ENCODE data around the gene ABHD12.

ABHD12 gene

DNA sequence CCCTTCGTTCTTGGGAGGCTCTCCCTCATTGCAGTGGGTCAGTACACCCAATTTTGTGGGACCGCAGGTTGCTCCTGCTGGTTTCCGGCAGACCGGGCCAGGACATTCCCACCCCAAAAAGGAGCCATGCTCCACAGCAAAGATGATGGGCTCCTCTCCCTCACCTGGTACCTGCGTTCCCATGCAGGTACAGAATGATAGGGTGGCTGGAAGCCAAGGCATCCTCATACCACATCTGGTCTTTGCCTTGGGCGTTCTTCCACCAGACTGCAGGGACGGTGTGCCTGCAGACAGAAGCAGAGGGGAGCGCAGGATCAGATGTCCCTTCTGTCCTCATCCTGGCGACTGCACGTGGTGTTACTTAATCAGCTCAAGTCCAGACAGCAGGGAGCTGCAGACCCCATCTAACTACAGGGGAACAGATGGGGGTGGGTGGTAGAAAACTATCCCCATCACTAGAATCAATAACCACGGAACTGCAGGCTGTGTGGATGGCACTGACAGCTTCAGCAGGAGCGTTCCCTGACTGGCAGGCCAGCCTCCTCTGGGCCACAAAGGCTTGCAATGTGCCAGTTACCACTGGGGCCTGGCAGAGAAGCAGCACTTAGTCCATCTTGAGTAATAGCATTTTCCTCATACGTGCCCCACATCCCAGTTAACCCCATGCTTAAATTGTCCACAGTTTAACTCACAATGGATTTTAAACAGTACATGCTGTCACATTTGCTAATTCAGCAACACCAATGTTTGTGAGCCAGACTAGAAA, 70.4 kb downstream of the ABHD12 start:
- no peak for TF ChIP-seq GABPA (IDR thresholded peaks at IDR 0.05; ENCODE audit: low read depth)
- TF ChIP-seq, protein P1, sequence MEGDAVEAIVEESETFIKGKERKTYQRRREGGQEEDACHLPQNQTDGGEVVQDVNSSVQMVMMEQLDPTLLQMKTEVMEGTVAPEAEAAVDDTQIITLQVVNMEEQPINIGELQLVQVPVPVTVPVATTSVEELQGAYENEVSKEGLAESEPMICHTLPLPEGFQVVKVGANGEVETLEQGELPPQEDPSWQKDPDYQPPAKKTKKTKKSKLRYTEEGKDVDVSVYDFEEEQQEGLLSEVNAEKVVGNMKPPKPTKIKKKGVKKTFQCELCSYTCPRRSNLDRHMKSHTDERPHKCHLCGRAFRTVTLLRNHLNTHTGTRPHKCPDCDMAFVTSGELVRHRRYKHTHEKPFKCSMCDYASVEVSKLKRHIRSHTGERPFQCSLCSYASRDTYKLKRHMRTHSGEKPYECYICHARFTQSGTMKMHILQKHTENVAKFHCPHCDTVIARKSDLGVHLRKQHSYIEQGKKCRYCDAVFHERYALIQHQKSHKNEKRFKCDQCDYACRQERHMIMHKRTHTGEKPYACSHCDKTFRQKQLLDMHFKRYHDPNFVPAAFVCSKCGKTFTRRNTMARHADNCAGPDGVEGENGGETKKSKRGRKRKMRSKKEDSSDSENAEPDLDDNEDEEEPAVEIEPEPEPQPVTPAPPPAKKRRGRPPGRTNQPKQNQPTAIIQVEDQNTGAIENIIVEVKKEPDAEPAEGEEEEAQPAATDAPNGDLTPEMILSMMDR (IDR thresholded peaks at IDR 0.05; ENCODE audit: insufficient read depth, low read length), result no peak
- no peak for TF ChIP-seq POLR2AphosphoS5 (IDR thresholded peaks at IDR 0.05; ENCODE audit: low read depth)
- TF ChIP-seq, protein P2, sequence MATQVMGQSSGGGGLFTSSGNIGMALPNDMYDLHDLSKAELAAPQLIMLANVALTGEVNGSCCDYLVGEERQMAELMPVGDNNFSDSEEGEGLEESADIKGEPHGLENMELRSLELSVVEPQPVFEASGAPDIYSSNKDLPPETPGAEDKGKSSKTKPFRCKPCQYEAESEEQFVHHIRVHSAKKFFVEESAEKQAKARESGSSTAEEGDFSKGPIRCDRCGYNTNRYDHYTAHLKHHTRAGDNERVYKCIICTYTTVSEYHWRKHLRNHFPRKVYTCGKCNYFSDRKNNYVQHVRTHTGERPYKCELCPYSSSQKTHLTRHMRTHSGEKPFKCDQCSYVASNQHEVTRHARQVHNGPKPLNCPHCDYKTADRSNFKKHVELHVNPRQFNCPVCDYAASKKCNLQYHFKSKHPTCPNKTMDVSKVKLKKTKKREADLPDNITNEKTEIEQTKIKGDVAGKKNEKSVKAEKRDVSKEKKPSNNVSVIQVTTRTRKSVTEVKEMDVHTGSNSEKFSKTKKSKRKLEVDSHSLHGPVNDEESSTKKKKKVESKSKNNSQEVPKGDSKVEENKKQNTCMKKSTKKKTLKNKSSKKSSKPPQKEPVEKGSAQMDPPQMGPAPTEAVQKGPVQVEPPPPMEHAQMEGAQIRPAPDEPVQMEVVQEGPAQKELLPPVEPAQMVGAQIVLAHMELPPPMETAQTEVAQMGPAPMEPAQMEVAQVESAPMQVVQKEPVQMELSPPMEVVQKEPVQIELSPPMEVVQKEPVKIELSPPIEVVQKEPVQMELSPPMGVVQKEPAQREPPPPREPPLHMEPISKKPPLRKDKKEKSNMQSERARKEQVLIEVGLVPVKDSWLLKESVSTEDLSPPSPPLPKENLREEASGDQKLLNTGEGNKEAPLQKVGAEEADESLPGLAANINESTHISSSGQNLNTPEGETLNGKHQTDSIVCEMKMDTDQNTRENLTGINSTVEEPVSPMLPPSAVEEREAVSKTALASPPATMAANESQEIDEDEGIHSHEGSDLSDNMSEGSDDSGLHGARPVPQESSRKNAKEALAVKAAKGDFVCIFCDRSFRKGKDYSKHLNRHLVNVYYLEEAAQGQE (IDR thresholded peaks at IDR 0.05; ENCODE audit: insufficient replicate concordance, low read depth), result no peak
- TF ChIP-seq SPI1 (IDR thresholded peaks at IDR 0.05; ENCODE audit: borderline replicate concordance, low read depth), result no peak
- H3K27me3 ChIP-seq (ENCODE audit: insufficient read depth, poor library complexity, severe bottlenecking), result no peaks in the 10 kb centered on the region
- no peak overlapping the region for H3K27ac ChIP-seq (replicated peaks)
- no peak overlapping the region for H3K4me3 ChIP-seq (replicated peaks; ENCODE audit: insufficient read depth, low read length)
- DNase-seq (ENCODE audit: low read depth in 1 of 2, low spot score in 1 of 2), result no peak

DNA sequence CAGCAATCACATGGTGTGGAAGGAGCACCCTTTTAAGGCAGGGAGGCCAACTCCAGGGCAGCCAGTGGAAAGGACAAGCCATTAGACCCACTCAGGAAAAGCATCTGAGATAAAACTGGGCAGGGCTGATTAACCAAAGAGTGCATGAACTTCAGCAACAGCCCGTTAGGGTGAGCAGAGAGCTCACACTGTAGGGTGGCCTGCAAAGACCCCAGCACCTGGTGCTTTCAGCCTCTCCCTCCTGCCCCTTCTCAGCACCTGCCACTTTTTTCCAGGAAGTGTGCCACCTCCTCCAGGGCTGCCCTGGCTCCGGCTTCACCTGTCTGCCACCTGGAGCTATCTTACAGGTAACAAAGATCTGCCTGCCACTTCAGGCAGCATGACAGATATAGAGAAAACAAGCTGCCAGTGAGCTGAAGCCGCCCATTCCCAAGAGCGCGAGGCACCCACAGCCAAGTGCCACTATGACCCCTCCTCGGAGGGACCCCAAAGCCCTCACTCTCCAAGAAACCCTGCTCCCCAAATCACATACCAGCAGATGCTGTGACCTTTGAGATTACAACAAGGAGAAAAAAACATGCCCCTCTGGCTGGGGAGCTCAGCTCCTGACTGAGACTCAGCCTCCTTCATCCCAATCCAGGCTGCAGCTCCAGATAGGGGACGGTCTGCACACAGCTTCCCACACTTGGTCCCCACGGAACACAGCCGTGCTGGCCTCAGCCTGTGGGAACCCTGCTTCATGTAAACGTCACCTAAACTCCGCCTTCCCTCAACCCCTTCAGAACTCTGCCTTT, 71.2 kb downstream of the ABHD12 start:
- Histone ChIP-seq H3K27me3 (ENCODE audit: insufficient read depth, poor library complexity, severe bottlenecking) (no peaks in the 10 kb centered on the region), H3K4me3 (replicated peaks; ENCODE audit: insufficient read depth, low read length) (no peak overlapping the region), H3K27ac (replicated peaks) (peak overlapping the region; percentile 89)
- DNase-seq (ENCODE audit: low read depth in 1 of 2, low spot score in 1 of 2), result no peak
- TF ChIP-seq POLR2AphosphoS5 (IDR thresholded peaks at IDR 0.05; ENCODE audit: low read depth), result no peak
- TF ChIP-seq SPI1 (IDR thresholded peaks at IDR 0.05; ENCODE audit: borderline replicate concordance, low read depth), result no peak
- TF ChIP-seq, protein P1 (IDR thresholded peaks at IDR 0.05; ENCODE audit: insufficient read depth, low read length), result no peak
- TF ChIP-seq, protein P2 (IDR thresholded peaks at IDR 0.05; ENCODE audit: insufficient replicate concordance, low read depth), result no peak

DNA sequence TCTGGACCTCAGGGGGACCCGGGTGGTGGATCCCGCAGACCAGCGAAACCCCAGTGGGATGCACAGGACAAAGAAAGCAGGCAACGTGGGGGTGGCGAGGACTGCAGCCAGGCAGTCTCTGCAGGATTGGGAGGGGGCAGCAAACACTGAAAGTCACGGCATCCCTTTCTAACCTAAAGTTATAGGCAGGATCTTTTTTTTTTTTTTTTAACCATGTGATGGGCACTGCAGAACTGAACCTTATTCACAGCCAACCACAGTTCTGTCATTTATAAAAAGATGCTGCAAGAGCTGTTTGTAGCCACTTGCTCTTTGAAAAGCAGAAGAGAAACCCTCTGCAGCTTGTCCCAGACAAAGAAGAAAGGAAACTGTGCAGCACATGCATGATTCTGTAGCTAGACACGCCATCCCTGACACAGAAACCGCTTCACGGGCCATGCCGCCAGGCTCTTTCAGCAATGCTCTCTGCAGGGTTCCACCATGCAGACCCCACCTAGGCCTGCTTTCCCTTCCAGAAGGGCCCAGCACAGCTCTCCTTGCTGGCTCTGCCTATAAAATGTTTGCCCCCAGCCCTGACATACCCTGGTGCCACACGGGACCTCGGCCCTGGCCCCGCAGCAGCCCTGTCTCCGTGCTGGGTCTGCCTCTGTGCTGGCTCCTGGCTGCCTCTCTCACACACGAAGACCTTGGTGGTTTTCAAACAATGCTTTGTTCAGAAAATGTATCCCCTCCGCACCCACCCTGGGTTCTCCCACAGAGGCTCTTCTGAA, 72.0 kb downstream of the ABHD12 start:
- peak; percentile 61 to 85 for DNase-seq (ENCODE audit: low read depth in 1 of 2, low spot score in 1 of 2)
- TF ChIP-seq POLR2AphosphoS5 (IDR thresholded peaks at IDR 0.05; ENCODE audit: low read depth), result 0 out of 2 replicates have a peak, but pooled peaks have one; percentile 38
- TF ChIP-seq SPI1 (IDR thresholded peaks at IDR 0.05; ENCODE audit: borderline replicate concordance, low read depth), result peak; percentile 80
- TF ChIP-seq, protein P1 (IDR thresholded peaks at IDR 0.05; ENCODE audit: insufficient read depth, low read length), result no peak
- TF ChIP-seq, protein P2 (IDR thresholded peaks at IDR 0.05; ENCODE audit: insufficient replicate concordance, low read depth), result no peak
- TF ChIP-seq GABPA (IDR thresholded peaks at IDR 0.05; ENCODE audit: low read depth), result no peak
- Histone ChIP-seq H3K27me3 (ENCODE audit: insufficient read depth, poor library complexity, severe bottlenecking) (no peaks in the 10 kb centered on the region), H3K27ac (replicated peaks) (peak overlapping the region; percentile 89), H3K4me3 (replicated peaks; ENCODE audit: insufficient read depth, low read length) (no peak overlapping the region)
